Glutamatergic neuron (in vitro differentiated cells): ENCODE measurements around the gene TNFSF9. TPM values are rescaled to one million over a fixed set of nuclear protein-coding genes. Genes with fewer than 3 reads are reported as not detected.
A peak's percentile ranks its signal among the peaks of the same experiment; 100 is the strongest.
"Not testable (repeated sequence)": the region's sequence is repeated elsewhere in the genome, so short reads cannot be mapped to it uniquely, and the experiment has no call there.

ENCODE experiments used
- DNase-seq: peaks from one replicate; pipeline ENCODE4 v3.0.0; 2022
- H3K27ac Mint-ChIP-seq: one replicate; pipeline ENCODE4 v1.8.0; 2020; ENCODE audit warnings: mild to moderate bottlenecking, mixed read lengths, inconsistent platforms; ENCODE audit not compliant: unreplicated experiment
- H3K27me3 Mint-ChIP-seq: one replicate; pipeline ENCODE4 v1.8.0; 2020; ENCODE audit warnings: mild to moderate bottlenecking, moderate library complexity, mixed read lengths, inconsistent platforms; ENCODE audit not compliant: unreplicated experiment
- H3K36me3 Mint-ChIP-seq: one replicate; pipeline ENCODE4 v1.8.0; 2020; ENCODE audit warnings: mild to moderate bottlenecking, mixed read lengths, inconsistent platforms; ENCODE audit not compliant: unreplicated experiment
- H3K4me1 Mint-ChIP-seq: one replicate; pipeline ENCODE4 v1.8.0; 2020; ENCODE audit warnings: mild to moderate bottlenecking, low read depth, mixed read lengths, inconsistent platforms; ENCODE audit not compliant: unreplicated experiment
- H3K4me3 Mint-ChIP-seq: one replicate; pipeline ENCODE4 v1.8.0; 2020; ENCODE audit warnings: mild to moderate bottlenecking, mixed read lengths, inconsistent platforms; ENCODE audit not compliant: unreplicated experiment
- H3K9me3 Mint-ChIP-seq: one replicate; pipeline ENCODE4 v1.8.0; 2020; ENCODE audit warnings: mild to moderate bottlenecking, moderate library complexity, mixed read lengths, inconsistent platforms; ENCODE audit not compliant: unreplicated experiment
- total RNA-seq: library from RNA; stranded (reverse); fragmentation: NEBNext Ultra II Directional; extraction: Animal tissue kit (Norgen Biotek cat#: 25700); gene quantifications from one replicate; pipeline ENCODE4 v1.2.1, GENCODE V29; 2021; ENCODE audit not compliant: unreplicated experiment
- TF ChIP-seq, protein P1 (sequence below): fragments of 200-600 bp; sonication (generic); IDR thresholded peaks from one replicate; pipeline ENCODE4 v1.5.0; 2021; ENCODE audit not compliant: partially characterized antibody, unreplicated experiment

TNFSF9 gene
- total RNA-seq, 1 donor from 2014 or later = 6.9 TPM

DNA sequence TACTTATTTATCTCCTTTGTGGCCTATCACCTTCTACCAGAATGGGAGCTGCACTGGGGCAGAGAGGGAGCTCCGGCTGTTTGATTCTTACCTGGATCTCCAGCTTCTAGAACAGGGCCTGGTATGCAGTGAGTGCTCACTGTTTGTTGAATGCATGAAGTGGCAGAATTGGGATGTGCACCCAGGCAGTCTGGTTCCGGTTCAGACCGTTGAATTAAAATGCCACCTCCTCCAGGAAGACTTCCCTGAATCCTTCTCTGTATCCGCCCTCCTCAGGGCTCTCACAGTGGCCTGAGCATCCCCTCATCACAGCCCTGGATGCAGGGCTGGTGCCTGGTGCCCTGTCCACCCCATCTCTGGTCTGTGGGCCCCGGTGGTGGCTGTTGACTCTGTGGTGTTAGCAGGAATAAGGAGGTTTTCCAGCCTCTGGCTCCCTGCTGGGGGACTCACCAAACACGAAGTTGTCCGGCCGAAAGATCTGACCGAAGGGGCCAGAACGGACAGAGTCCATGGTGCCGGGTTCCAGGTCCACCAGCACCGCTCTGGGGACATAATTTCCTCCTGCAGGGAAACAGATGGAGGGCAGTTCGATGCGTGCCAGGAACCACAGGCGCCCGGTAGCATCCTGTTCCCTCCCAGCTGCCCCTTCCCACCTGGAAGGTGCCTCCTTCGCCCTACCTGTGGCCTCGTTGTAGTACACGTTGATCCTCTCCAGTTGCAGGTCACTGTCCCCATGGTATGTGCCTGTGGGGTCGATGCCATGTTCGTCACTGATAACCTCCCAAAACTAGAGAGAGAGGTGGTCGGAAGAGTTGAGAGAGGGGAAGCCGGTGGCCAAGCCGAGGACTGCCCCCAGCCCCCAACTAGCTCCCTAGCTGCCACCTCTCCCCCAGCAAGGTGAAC, 29.7 kb upstream of the TNFSF9 start:
- peak overlapping the region; percentile 99 for H3K4me3 Mint-ChIP-seq
- H3K27ac Mint-ChIP-seq = peak overlapping the region; percentile 97
- TF ChIP-seq, protein P1, sequence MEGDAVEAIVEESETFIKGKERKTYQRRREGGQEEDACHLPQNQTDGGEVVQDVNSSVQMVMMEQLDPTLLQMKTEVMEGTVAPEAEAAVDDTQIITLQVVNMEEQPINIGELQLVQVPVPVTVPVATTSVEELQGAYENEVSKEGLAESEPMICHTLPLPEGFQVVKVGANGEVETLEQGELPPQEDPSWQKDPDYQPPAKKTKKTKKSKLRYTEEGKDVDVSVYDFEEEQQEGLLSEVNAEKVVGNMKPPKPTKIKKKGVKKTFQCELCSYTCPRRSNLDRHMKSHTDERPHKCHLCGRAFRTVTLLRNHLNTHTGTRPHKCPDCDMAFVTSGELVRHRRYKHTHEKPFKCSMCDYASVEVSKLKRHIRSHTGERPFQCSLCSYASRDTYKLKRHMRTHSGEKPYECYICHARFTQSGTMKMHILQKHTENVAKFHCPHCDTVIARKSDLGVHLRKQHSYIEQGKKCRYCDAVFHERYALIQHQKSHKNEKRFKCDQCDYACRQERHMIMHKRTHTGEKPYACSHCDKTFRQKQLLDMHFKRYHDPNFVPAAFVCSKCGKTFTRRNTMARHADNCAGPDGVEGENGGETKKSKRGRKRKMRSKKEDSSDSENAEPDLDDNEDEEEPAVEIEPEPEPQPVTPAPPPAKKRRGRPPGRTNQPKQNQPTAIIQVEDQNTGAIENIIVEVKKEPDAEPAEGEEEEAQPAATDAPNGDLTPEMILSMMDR = no peak

DNA sequence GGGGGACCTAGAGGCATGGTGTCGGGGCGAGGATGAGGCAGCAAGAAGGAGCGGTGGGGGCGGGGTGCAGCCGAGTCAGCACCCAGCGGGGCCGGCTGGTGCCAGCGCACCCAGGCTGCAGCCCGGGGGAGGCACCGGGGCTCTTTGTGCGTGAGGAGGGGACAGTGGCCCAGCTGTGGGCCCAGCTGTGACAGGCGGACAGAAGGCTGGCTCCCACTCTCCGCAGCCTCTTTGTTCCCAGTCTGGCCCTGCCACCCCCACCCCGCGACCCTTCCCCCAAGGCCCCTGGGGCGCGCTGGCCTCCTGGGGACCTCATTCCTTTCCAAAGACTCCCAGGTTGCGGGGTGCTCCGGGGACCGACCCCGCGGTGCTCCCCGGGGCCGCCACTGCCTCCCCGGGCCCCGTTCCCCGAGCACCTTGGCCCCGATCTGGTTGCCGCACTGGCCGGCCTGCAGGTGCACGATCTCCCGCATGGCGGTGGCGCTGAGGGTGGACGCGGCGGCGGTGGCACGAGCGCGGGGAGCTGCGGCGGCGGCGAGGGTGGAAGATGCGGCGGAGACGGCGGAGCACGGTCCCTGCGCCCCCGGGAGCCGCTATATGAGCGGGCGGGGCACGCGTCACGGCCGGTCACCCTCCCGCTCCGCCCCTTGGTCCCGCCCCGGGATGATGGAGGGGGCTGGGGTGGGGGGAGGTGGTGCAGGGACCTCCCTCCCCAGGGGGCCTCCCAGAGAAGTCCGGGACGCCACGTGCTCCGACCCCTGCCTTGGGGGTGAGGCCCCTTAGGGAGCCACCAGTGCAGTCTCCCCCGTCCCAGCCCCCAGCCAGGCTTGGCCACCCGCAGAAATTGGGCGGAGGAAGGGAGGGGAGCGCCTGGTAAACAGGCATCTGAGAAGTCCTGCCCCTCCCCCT, 28.8 kb upstream of the TNFSF9 start, which contains the start of gene TUBB4A:
Gene TUBB4A, minus strand, starts transcription at position 570 of the 909 bp plus-strand sequence. Its CDS starts 97 bp downstream, at position 473.
- peak; percentile 80 for DNase-seq
- Mint-ChIP-seq H3K4me3 (peak within 1 kb of the TSS; percentile 99), H3K36me3 (peaks cover 7% of the 10 kb centered on the region), H3K4me1 (peaks cover 4% of the 10 kb centered on the region), H3K27ac (peak within 1 kb of the TSS; percentile 97), H3K9me3 (peaks cover 5% of the 10 kb centered on the region), H3K27me3 (peaks cover 10% of the 10 kb centered on the region)
- TF ChIP-seq, protein P1 = no peak

More for the DNA sequence above, 29.7 kb upstream of the TNFSF9 start:
- peaks cover 10% of the 10 kb centered on the region for H3K27me3 Mint-ChIP-seq
- peaks cover 4% of the 10 kb centered on the region for H3K4me1 Mint-ChIP-seq
- DNase-seq = no peak
- peaks cover 5% of the 10 kb centered on the region for H3K9me3 Mint-ChIP-seq
- peaks cover 7% of the 10 kb centered on the region for H3K36me3 Mint-ChIP-seq

DNA sequence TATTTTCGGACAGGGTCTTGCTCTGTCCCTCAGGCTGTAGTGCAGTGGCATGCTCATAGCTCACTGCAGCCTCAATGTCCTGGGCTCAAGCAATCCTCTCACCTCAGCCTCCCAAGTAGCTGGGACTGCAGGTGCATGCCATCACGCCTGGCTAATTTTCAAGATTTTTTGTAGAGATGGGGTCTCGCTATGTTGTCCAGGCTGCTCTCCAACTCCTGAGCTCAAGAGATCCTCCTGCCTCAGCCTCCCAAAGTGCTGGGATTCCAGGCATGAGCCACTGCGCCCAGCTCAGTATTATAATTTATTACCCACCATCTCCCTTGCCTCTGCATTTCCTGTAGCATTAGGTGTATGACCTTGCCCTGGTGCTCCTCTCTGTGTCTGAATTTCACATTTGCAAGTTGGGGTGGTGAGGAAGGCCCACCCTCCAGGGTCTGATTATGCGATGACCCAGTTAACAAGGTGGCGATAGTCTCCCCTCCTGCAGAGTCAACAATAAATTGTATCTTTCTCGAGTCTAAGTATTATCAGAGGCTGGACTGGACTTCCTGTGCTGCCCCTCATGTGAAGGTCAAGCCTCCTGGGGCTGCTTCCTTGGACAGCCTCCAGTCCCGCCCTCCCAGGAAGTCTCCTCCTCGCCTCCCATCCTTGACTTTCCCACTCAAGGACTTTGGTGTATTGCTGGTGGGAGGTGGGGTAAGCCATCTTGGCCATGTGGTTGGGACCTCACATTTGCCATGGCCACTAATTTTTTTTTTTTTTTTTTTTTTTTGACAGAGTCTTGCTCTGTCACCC, 27.2 kb upstream of the TNFSF9 start:
- peaks cover 4% of the 10 kb centered on the region for H3K4me1 Mint-ChIP-seq
- H3K9me3 Mint-ChIP-seq = peaks cover 7% of the 10 kb centered on the region
- peak overlapping the region; percentile 40 for H3K4me3 Mint-ChIP-seq
- TF ChIP-seq, protein P1 = no peak
- H3K36me3 Mint-ChIP-seq = peaks cover 1% of the 10 kb centered on the region
- H3K27ac Mint-ChIP-seq = no peak overlapping the region
- no peak for DNase-seq
- peaks cover 10% of the 10 kb centered on the region for H3K27me3 Mint-ChIP-seq

DNA sequence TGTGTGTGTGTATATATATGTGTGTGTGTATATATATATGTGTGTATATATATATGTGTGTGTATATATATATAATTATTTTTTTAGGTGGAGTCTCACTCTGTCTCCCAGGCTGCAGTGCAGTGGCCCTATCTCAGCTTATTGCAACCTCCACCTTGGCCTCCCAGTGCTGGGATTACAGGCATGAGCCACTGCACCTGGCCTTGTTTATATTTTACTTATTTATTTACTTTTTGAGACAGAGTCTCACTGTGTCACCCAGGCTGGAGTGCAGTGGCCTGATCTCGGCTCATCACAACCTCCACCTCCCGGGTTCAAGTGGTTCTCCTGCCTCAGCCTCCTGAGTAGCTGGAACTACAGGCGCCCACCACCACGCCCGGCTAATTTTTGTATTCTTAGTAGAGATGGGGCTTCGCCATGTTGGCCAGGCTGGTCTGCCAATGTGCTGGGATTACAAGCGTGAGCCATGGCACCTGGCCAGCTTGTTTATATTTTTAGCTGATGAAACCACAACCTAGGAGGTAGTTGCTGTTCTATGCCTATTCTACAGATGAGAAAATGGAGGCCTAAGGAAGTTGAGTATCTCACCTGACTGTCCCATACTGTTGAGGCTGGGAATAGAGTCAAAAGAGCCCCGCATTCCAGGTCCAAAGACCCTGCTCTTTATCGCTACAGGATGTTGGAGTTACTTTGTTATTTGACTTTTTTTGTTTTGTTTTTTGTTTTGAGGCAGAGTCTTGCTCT, 22.6 kb upstream of the TNFSF9 start:
- not testable (repeated sequence) for H3K4me1 Mint-ChIP-seq, H3K4me3 Mint-ChIP-seq, DNase-seq, H3K27ac Mint-ChIP-seq, H3K27me3 Mint-ChIP-seq, H3K9me3 Mint-ChIP-seq, H3K36me3 Mint-ChIP-seq
